Hematopoietic multipotent progenitor cell (in vitro differentiated cells): ENCODE measurements around the gene ZNF280A. TPM values are rescaled to one million over a fixed set of nuclear protein-coding genes. Genes with fewer than 3 reads are reported as not detected.
A peak's percentile ranks its signal among the peaks of the same experiment; 100 is the strongest.
"Not testable (repeated sequence)": the region's sequence is repeated elsewhere in the genome, so short reads cannot be mapped to it uniquely, and the experiment has no call there.

Experiments
- DNase-seq, 3 donors: peaks; one replicate each; pipeline ENCODE4 v3.0.0-alpha.2; 2011 to 2015; ENCODE audit warnings: low read depth in 2 of 3, low spot score in 2 of 3
- total RNA-seq: library from RNA; depleted of rRNA; stranded (reverse); fragments of >200 nt; gene quantifications from one replicate; pipeline ENCODE4 v1.2.3, GENCODE V29; 2012

The ZNF280A gene
- total RNA-seq, 1 donor: not detected

- DNase-seq: no peak
Observed at GRCh38 chr22:22478470-22478869, 41.6 kb downstream of the ZNF280A start.

- DNase-seq: no peak
Observed at GRCh38 chr22:22474733-22475132, 45.3 kb downstream of the ZNF280A start.

GRCh38 chr22:22471104-22471503, 49.0 kb downstream of the ZNF280A start:
- not testable (repeated sequence) for DNase-seq

- no peak for DNase-seq
Observed at GRCh38 chr22:22469527-22469926, 50.5 kb downstream of the ZNF280A start.

GRCh38 chr22:22468794-22469469, 51.1 kb downstream of the ZNF280A start:
- DNase-seq: not testable (repeated sequence)

- no peak for DNase-seq
Observed at GRCh38 chr22:22467112-22467511, 53.0 kb downstream of the ZNF280A start.

- no peak for DNase-seq
Observed at GRCh38 chr22:22465782-22466181, 54.3 kb downstream of the ZNF280A start.

GRCh38 chr22:22465094-22465602, 54.9 kb downstream of the ZNF280A start:
- no peak for DNase-seq

GRCh38 chr22:22464541-22465054, 55.5 kb downstream of the ZNF280A start:
- no peak for DNase-seq

GRCh38 chr22:22463855-22464540, 56.1 kb downstream of the ZNF280A start:
- peak; percentile 33 to 83 (median 69) for DNase-seq

Other genes with a start within 250 kb of the ZNF280A start
- 0.81 TPM for gene ZNF280B, start 11.5 kb downstream of the ZNF280A start, total RNA-seq
- under 0.01 TPM for gene PRAME, start 39.0 kb upstream of the ZNF280A start, total RNA-seq
- not detected for gene GGTLC2, start 124.3 kb upstream of the ZNF280A start, total RNA-seq